Liver (tissue), 9 donors: Measurements from ENCODE around the gene MICAL2. TPM values are rescaled to one million over a fixed set of nuclear protein-coding genes. Genes with fewer than 3 reads are reported as not detected.

Experiments used
- DNase-seq: peaks from one replicate; pipeline ENCODE4 v3.0.0-alpha.2; 2017; ENCODE audit warnings: low spot score
- H3K27ac ChIP-seq, 2 donors: one replicate each; pipeline ENCODE4 v1.7.0; 2013; ENCODE audit warnings: inconsistent platforms in 2 of 2, low read length in 2 of 2, control low read depth in 1 of 2, low read depth in 1 of 2, mild to moderate bottlenecking in 1 of 2
- H3K27me3 ChIP-seq, 4 donors: one replicate each; pipeline versions ENCODE4 v1.6.1 to v1.7.0; 2013; ENCODE audit warnings: low read length in 3 of 4, inconsistent platforms in 1 of 4, mild to moderate bottlenecking in 1 of 4, moderate library complexity in 1 of 4; ENCODE audit not compliant: control insufficient read depth in 4 of 4, insufficient read depth in 4 of 4
- H3K36me3 ChIP-seq, 4 donors: one replicate each; pipeline versions ENCODE4 v1.6.1 to v1.7.0; 2013; ENCODE audit warnings: low read length in 3 of 4, mild to moderate bottlenecking in 3 of 4, low read depth in 1 of 4, moderate library complexity in 1 of 4; ENCODE audit not compliant: control insufficient read depth in 4 of 4, insufficient read depth in 3 of 4
- H3K4me1 ChIP-seq, 4 donors: one replicate each; pipeline versions ENCODE4 v1.6.1 to v1.7.0; 2013; ENCODE audit warnings: low read length in 3 of 4, mild to moderate bottlenecking in 3 of 4, moderate library complexity in 1 of 4; ENCODE audit not compliant: control insufficient read depth in 4 of 4, insufficient read depth in 4 of 4
- H3K4me3 ChIP-seq, 3 donors: one replicate each; pipeline versions ENCODE4 v1.6.1 to v1.7.0; 2013; ENCODE audit warnings: low read length in 3 of 3, control low read depth in 1 of 3, low read depth in 1 of 3, mild to moderate bottlenecking in 1 of 3
- H3K9ac ChIP-seq, 2 donors: one replicate each; pipeline ENCODE4 v1.7.0; 2013; ENCODE audit warnings: low read length in 2 of 2, mild to moderate bottlenecking in 2 of 2, moderate library complexity in 2 of 2, control low read depth in 1 of 2, low read depth in 1 of 2
- H3K9me3 ChIP-seq, 4 donors: one replicate each; pipeline versions ENCODE4 v1.6.1 to v1.7.0; 2013; ENCODE audit warnings: low read length in 3 of 4; ENCODE audit not compliant: control insufficient read depth in 4 of 4
- CTCF ChIP-seq: fragments of 150-350 bp; IDR thresholded peaks from 2 replicates; pipeline ENCODE4 v1.5.1; 2017; ENCODE audit warnings: improper control_type of control experiment, low read depth, low read length; ENCODE audit not compliant: missing input control
- FOXA1 ChIP-seq: IDR thresholded peaks from 2 replicates; pipeline ENCODE4 v1.6.1; 2016; ENCODE audit warnings: antibody characterized with exemption
- JUND ChIP-seq, 2 donors: IDR thresholded peaks; 2 replicates each; pipeline ENCODE4 v1.6.1; 2016; ENCODE audit warnings: antibody characterized with exemption in 2 of 2
- NR2F2 ChIP-seq: IDR thresholded peaks from 2 replicates; pipeline ENCODE4 v1.6.1; 2016; ENCODE audit warnings: antibody characterized with exemption
- RXRA ChIP-seq, 2 donors: IDR thresholded peaks; 2 replicates each; pipeline ENCODE4 v1.6.1; 2017 to 2018; ENCODE audit warnings: antibody characterized with exemption in 2 of 2, mild to moderate bottlenecking in 1 of 2
- SP1 ChIP-seq: IDR thresholded peaks from 2 replicates; pipeline ENCODE4 v1.6.1; 2018; ENCODE audit warnings: antibody characterized with exemption, mild to moderate bottlenecking
- YY1 ChIP-seq: IDR thresholded peaks from 2 replicates; pipeline ENCODE4 v1.6.1; 2016; ENCODE audit warnings: antibody characterized with exemption, mild to moderate bottlenecking
- ZBTB33 ChIP-seq: IDR thresholded peaks from 2 replicates; pipeline ENCODE4 v1.6.1; 2016; ENCODE audit warnings: antibody characterized with exemption
- WGBS: extraction: QIAGEN DNeasy Blood & Tissue Kit; methylation state at CpG from one replicate; pipeline ENCODE4 v1.1.7; 2013; 5-methylcytosine and 5-hydroxymethylcytosine counted together
- polyA plus RNA-seq, 2 donors: library from polyadenylated mRNA; stranded (reverse) in 1 of 2; unstranded in 1 of 2; fragments of 200-250 nt in 1 of 2; fragments of >200 nt in 1 of 2; fragmentation: Nextera tagmentation in 1 of 2; extraction: Ambion mirVana in 1 of 2; gene quantifications; one replicate each; pipeline versions ENCODE4 v1.2.1 to v1.2.3, GENCODE V29; 2013 to 2015
- total RNA-seq, 2 donors: library from RNA; depleted of rRNA; stranded (reverse); fragments of >200 nt; gene quantifications; one replicate each; pipeline ENCODE4 v1.2.3, GENCODE V29; 2014
- donor health status: healthy.
- donor health status: healthy.
- donor health status: healthy.
- donor health status: healthy.
- donor health status: healthy.

Gene MICAL2
- total and polyA plus RNA-seq, 4 donors, result 17.5 to 113 (median 42.9) TPM

- no peaks in the 10 kb centered on the region for H3K27me3 ChIP-seq
- DNase-seq, result no peak
- H3K9me3 ChIP-seq, result no peaks in the 10 kb centered on the region
- H3K27ac ChIP-seq, result no peak overlapping the region
- TF ChIP-seq NR2F2 (no peak), CTCF (no peak), ZBTB33 (no peak), RXRA (IDR thresholded peaks at IDR 0.05) (no peak), FOXA1 (no peak)
- no peak overlapping the region for H3K9ac ChIP-seq
- WGBS, result 78% methylated on average over 6 of the region's 6 CpGs
- peaks cover 0 to 6% (median 1%) of the 10 kb centered on the region in 4 donors for H3K36me3 ChIP-seq
- H3K4me3 ChIP-seq, result no peak overlapping the region
- peaks cover 8 to 43% (median 32%) of the 10 kb centered on the region in 4 donors for H3K4me1 ChIP-seq
Measured at GRCh38 chr11:12243911-12244550, 133.6 kb downstream of the MICAL2 start.

- TF ChIP-seq FOXA1, result no peak
- no peak for TF ChIP-seq CTCF
- no peak for TF ChIP-seq ZBTB33
- TF ChIP-seq JUND (IDR thresholded peaks at IDR 0.05), result no peak
- no peak for TF ChIP-seq SP1
- TF ChIP-seq YY1, result no peak
Measured at GRCh38 chr11:12245091-12245490, 134.7 kb downstream of the MICAL2 start.

More at GRCh38 chr11:12245091-12245490, 134.7 kb downstream of the MICAL2 start:
- no peak overlapping the region for H3K27ac ChIP-seq
- DNase-seq, result no peak
- H3K27me3 ChIP-seq, result no peaks in the 10 kb centered on the region
- peaks cover 0 to 10% (median 1%) of the 10 kb centered on the region in 4 donors for H3K36me3 ChIP-seq
- H3K9me3 ChIP-seq, result no peaks in the 10 kb centered on the region
- no peak overlapping the region for H3K4me3 ChIP-seq
- H3K9ac ChIP-seq, result no peak overlapping the region
- 92% methylated on average over 6 of the region's 6 CpGs for WGBS
- H3K4me1 ChIP-seq, result peaks cover 3 to 35% (median 23%) of the 10 kb centered on the region in 4 donors
